ENCODE data around the gene CDC27. TPM values are rescaled to one million over a fixed set of nuclear protein-coding genes. Genes with fewer than 3 reads are reported as not detected.
A peak's percentile ranks its signal among the peaks of the same experiment; 100 is the strongest.
"Not testable (repeated sequence)": the region's sequence is repeated elsewhere in the genome, so short reads cannot be mapped to it uniquely, and the experiment has no call there.

Gene CDC27
- total and polyA plus RNA-seq, 7 experiments from 2014 or later: 47.4 to 98.3 (median 67.2) TPM

DNA sequence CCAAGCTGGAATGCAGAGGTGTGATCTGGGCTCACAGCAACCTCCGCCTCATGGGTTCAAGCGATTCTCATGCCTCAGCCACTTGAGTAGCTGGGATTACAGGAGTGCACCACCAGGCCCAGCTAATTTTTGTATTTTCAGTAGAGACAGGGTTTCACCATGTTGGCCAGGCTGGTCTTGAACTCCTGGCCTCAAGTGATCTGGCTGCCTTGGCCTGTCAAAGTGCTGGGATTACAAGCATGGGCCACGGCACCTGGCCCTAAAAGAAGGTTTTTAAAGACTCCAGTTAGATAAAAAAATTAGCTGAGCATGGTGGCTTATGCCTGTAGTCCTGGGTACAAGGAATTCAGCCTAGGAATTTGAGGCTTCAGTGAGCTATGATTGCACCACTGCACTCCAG, 62.3 kb downstream of the CDC27 start:
- H3K27ac ChIP-seq (ENCODE audit: low read depth, low read length); H3K4me3 ChIP-seq (ENCODE audit: low read length); H3K27ac Mint-ChIP-seq; POLR2A ChIA-PET; ATAC-seq; DNase-seq; H3K4me3 Mint-ChIP-seq; H3K9me3 Mint-ChIP-seq; H3K27me3 Mint-ChIP-seq; H3K4me1 ChIP-seq (ENCODE audit: control insufficient read depth in 2 of 2, insufficient read depth in 2 of 2, low read length in 2 of 2); CTCF ChIA-PET; intact Hi-C loops (cut with micrococcal nuclease); H3K4me1 Mint-ChIP-seq; H3K9me3 ChIP-seq (ENCODE audit: control insufficient read depth in 2 of 3, low read length in 3 of 3); H3K27me3 ChIP-seq (ENCODE audit: control insufficient read depth in 2 of 2, insufficient read depth in 2 of 2, low read length in 2 of 2): not testable (repeated sequence)
- peaks cover 0 to 16% (median 13%) of the 10 kb centered on the region in 5 donors for H3K36me3 Mint-ChIP-seq
- peaks cover 0 to 33% (median 1%) of the 10 kb centered on the region in 3 experiments for H3K36me3 ChIP-seq (ENCODE audit: control insufficient read depth in 2 of 3, insufficient read depth in 3 of 3, low read length in 3 of 3)

DNA sequence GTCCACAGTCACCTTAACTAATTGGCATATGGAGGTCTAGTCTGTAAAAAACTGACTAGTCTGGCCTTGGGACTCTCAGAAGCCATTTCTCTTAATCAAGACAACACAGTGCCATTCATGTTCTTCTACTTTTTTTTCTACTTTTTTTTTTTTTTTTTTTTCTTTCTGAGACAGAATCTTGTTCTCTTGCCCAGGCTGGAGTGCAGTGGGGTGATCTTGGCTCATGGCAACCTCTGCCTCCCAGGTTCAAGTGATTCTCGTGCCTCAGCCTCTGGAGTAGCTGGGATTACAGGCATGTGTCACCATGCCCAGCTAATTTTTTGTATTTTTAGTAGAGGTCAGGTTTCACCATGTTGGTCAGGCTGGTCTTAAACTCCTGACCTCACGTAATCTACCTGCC, 65.8 kb downstream of the CDC27 start:
- intact Hi-C loops (cut with micrococcal nuclease); H3K27me3 Mint-ChIP-seq; DNase-seq; H3K4me3 Mint-ChIP-seq; H3K4me1 ChIP-seq (ENCODE audit: control insufficient read depth in 2 of 2, insufficient read depth in 2 of 2, low read length in 2 of 2); H3K27ac ChIP-seq (ENCODE audit: low read depth, low read length); POLR2A ChIA-PET; H3K27ac Mint-ChIP-seq; H3K9me3 ChIP-seq (ENCODE audit: control insufficient read depth in 2 of 3, low read length in 3 of 3); H3K9me3 Mint-ChIP-seq; ATAC-seq; H3K4me1 Mint-ChIP-seq; H3K4me3 ChIP-seq (ENCODE audit: low read length); H3K27me3 ChIP-seq (ENCODE audit: control insufficient read depth in 2 of 2, insufficient read depth in 2 of 2, low read length in 2 of 2): not testable (repeated sequence)
- peaks cover 0 to 20% (median 13%) of the 10 kb centered on the region in 5 donors for H3K36me3 Mint-ChIP-seq
- CTCF ChIA-PET: interaction anchor here (0.6 kb wide), 1 partner anchor 58 kb away, joined by 3 read pairs; no protein-coding TSS in a partner anchor
- H3K36me3 ChIP-seq (ENCODE audit: control insufficient read depth in 2 of 3, insufficient read depth in 3 of 3, low read length in 3 of 3): peaks cover 0 to 30% (median 6%) of the 10 kb centered on the region in 3 experiments

DNA sequence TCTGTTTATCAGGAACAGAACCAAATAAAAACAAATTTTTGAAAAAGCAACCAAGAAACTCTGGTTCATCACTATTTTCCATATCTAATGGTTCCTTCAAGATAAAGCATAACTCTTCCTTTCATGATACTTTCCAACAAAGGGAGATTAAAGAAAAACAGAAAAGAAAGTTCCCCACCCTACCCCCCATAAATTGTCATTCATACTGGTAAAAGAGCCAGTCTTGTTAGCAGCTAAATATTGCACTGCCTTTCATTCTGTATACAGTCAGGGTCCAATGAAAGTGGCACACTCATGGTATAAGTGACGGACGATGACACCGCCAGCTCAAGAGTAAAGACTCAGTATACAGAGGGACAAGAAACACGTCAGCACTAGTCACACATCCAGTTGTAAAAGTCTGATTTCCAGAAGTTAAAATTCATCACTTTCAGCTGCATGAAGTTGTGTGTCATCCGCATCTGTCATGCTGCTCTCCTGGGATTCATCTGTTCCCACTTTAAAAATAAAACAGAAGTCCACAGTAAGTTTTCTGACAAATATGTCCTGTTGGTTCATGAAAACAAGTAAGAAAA, 68.5 kb downstream of the CDC27 start:
- H3K36me3 ChIP-seq (ENCODE audit: control insufficient read depth in 2 of 3, insufficient read depth in 3 of 3, low read length in 3 of 3): peaks cover 0 to 12% (median 6%) of the 10 kb centered on the region in 3 experiments
- no peak overlapping the region for H3K27ac ChIP-seq (ENCODE audit: low read depth, low read length)
- no peaks in the 10 kb centered on the region for H3K27me3 ChIP-seq (ENCODE audit: control insufficient read depth in 2 of 2, insufficient read depth in 2 of 2, low read length in 2 of 2)
- no peaks in the 10 kb centered on the region for H3K4me1 ChIP-seq (ENCODE audit: control insufficient read depth in 2 of 2, insufficient read depth in 2 of 2, low read length in 2 of 2)
- POLR2A ChIA-PET: no interaction called here
- H3K9me3 ChIP-seq (ENCODE audit: control insufficient read depth in 2 of 3, low read length in 3 of 3): no peaks in the 10 kb centered on the region
- H3K9me3 Mint-ChIP-seq: no peaks in the 10 kb centered on the region
- no peak for DNase-seq
- H3K4me3 Mint-ChIP-seq: no peak overlapping the region
- no peak for ATAC-seq
- H3K27ac Mint-ChIP-seq: no peak overlapping the region
- no peaks in the 10 kb centered on the region for H3K4me1 Mint-ChIP-seq
- intact Hi-C loops (cut with micrococcal nuclease): no loop called here
- H3K4me3 ChIP-seq (ENCODE audit: low read length): no peak overlapping the region
- H3K27me3 Mint-ChIP-seq: no peaks in the 10 kb centered on the region
- CTCF ChIA-PET: no interaction called here
- peaks cover 0 to 16% (median 8%) of the 10 kb centered on the region in 5 donors for H3K36me3 Mint-ChIP-seq

DNA sequence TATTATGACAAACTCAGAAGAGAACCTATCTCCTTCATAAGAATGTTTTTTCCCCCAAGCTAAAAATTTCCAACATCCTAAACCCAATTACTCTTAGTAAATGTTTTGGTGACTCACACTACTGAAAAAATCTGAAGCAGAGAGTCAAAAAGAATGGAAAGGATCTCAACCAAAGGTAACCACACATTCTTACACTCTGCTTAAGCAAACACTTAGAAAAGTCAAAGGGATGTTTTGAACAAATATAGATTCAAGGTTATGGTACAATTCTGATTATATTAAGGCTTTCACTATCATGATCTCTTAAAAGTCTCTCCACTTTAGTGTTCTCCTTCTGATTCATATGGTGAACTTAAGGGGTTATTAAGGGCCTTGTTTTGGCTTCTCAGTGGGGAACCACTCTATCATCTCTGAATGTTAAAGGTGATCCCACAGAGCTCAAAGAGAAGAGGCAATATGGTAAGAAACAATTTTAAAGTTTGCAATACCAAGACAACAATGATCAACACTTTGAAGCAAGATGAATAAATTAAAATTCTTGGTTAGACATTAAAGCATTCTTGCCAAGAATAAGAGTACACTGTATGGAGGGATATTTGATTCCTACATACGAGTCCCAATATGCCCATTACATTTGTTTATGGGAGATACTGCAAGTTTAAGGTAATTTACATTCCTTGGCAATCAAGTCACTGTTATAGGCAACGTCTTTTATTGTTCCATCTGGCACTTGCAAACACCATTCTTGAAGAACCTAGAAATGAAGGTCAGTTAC, 69.2 kb downstream of the CDC27 start:
- H3K27me3 ChIP-seq (ENCODE audit: control insufficient read depth in 2 of 2, insufficient read depth in 2 of 2, low read length in 2 of 2): no peaks in the 10 kb centered on the region
- no peak overlapping the region for H3K27ac ChIP-seq (ENCODE audit: low read depth, low read length)
- ATAC-seq (no peak), DNase-seq (no peak)
- H3K4me1 ChIP-seq (ENCODE audit: control insufficient read depth in 2 of 2, insufficient read depth in 2 of 2, low read length in 2 of 2): no peaks in the 10 kb centered on the region
- intact Hi-C loops (cut with micrococcal nuclease): no loop called here
- H3K27ac Mint-ChIP-seq: peak overlapping the region in 2 of 9 donors; percentile 3 to 64
- ChIA-PET CTCF (no interaction called here), POLR2A (no interaction called here)
- peaks cover 0 to 16% (median 8%) of the 10 kb centered on the region in 5 donors for H3K36me3 Mint-ChIP-seq
- no peak overlapping the region for H3K4me3 ChIP-seq (ENCODE audit: low read length)
- H3K9me3 Mint-ChIP-seq: no peaks in the 10 kb centered on the region
- peaks cover 0 to 12% (median 6%) of the 10 kb centered on the region in 3 experiments for H3K36me3 ChIP-seq (ENCODE audit: control insufficient read depth in 2 of 3, insufficient read depth in 3 of 3, low read length in 3 of 3)
- no peaks in the 10 kb centered on the region for H3K9me3 ChIP-seq (ENCODE audit: control insufficient read depth in 2 of 3, low read length in 3 of 3)
- H3K4me1 Mint-ChIP-seq: no peaks in the 10 kb centered on the region
- no peak overlapping the region for H3K4me3 Mint-ChIP-seq
- H3K27me3 Mint-ChIP-seq: no peaks in the 10 kb centered on the region

DNA sequence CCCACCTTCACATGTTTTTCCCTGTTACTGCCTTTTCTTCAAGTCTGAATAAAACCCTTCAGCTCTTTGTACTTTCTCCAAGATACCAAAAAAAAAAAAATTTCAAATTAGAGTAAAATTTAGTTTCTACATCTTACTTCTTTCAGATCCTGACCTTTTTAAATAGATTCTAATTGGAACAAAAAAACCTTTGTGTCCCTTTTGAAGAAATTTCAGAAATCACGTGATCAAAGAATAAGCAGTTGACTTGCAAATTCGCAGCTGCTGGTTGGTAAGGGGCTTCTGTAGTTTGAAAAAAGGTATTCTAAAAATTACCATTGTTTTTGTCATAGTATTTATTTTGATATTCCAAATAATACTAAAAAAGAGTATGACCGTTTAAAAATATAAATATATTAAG, 71.7 kb downstream of the CDC27 start:
- Histone ChIP-seq H3K4me1 (ENCODE audit: control insufficient read depth in 2 of 2, insufficient read depth in 2 of 2, low read length in 2 of 2) (no peaks in the 10 kb centered on the region), H3K27ac (ENCODE audit: low read depth, low read length) (no peak overlapping the region), H3K9me3 (ENCODE audit: control insufficient read depth in 2 of 3, low read length in 3 of 3) (no peaks in the 10 kb centered on the region), H3K36me3 (ENCODE audit: control insufficient read depth in 2 of 3, insufficient read depth in 3 of 3, low read length in 3 of 3) (peaks cover 0 to 12% (median 6%) of the 10 kb centered on the region in 3 experiments), H3K4me3 (ENCODE audit: low read length) (no peak overlapping the region), H3K27me3 (ENCODE audit: control insufficient read depth in 2 of 2, insufficient read depth in 2 of 2, low read length in 2 of 2) (no peaks in the 10 kb centered on the region)
- ATAC-seq: no peak
- H3K27ac Mint-ChIP-seq: peak overlapping the region in 2 of 9 donors; percentile 13 to 42
- no peak overlapping the region for H3K4me3 Mint-ChIP-seq
- ChIA-PET POLR2A (interaction anchor here (0.6 to 0.8 kb wide), 3 partner anchors 21 to 587 kb away, joined by 3 read pairs; no protein-coding TSS in a partner anchor), CTCF (no interaction called here)
- no peaks in the 10 kb centered on the region for H3K27me3 Mint-ChIP-seq
- H3K4me1 Mint-ChIP-seq: no peaks in the 10 kb centered on the region
- intact Hi-C loops (cut with micrococcal nuclease): no loop called here
- H3K36me3 Mint-ChIP-seq: peaks cover 0 to 16% (median 8%) of the 10 kb centered on the region in 5 donors
- no peak for DNase-seq
- H3K9me3 Mint-ChIP-seq: peaks cover 0 to 1% (median 0%) of the 10 kb centered on the region in 11 donors

DNA sequence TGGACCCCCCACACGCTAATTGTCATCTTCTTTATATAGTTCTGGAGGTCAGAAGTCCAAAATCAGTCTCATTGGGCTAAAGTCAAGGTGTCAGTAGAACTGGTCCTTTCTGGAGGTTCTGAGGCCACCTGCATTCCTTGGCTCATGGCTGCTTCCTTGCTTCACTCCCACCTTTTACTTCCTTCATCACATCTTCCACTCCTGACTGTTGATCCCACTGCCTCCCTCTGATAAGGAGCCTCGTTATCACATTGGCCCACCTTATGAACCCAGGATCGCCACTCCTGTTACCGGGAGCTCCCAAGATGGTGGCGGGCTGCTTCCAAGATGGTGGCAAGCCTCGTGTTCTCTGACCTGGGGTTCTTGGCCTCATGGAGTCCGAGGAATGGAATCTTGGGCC, 83.0 kb downstream of the CDC27 start:
- intact Hi-C loops (cut with micrococcal nuclease): no loop called here
- ATAC-seq (no peak), DNase-seq (no peak)
- no peaks in the 10 kb centered on the region for H3K4me1 ChIP-seq (ENCODE audit: control insufficient read depth in 2 of 2, insufficient read depth in 2 of 2, low read length in 2 of 2)
- no peaks in the 10 kb centered on the region for H3K36me3 Mint-ChIP-seq
- no peaks in the 10 kb centered on the region for H3K9me3 ChIP-seq (ENCODE audit: control insufficient read depth in 2 of 3, low read length in 3 of 3)
- ChIA-PET POLR2A (no interaction called here), CTCF (no interaction called here)
- H3K4me3 Mint-ChIP-seq: no peak overlapping the region
- no peaks in the 10 kb centered on the region for H3K4me1 Mint-ChIP-seq
- no peaks in the 10 kb centered on the region for H3K27me3 ChIP-seq (ENCODE audit: control insufficient read depth in 2 of 2, insufficient read depth in 2 of 2, low read length in 2 of 2)
- H3K27ac Mint-ChIP-seq: no peak overlapping the region
- peaks cover 0 to 2% (median 0%) of the 10 kb centered on the region in 11 donors for H3K9me3 Mint-ChIP-seq
- peaks cover 5 to 17% (median 11%) of the 10 kb centered on the region in 5 donors for H3K27me3 Mint-ChIP-seq
- H3K36me3 ChIP-seq (ENCODE audit: control insufficient read depth in 2 of 3, insufficient read depth in 3 of 3, low read length in 3 of 3): no peaks in the 10 kb centered on the region
- no peak overlapping the region for H3K27ac ChIP-seq (ENCODE audit: low read depth, low read length)
- H3K4me3 ChIP-seq (ENCODE audit: low read length): no peak overlapping the region

DNA sequence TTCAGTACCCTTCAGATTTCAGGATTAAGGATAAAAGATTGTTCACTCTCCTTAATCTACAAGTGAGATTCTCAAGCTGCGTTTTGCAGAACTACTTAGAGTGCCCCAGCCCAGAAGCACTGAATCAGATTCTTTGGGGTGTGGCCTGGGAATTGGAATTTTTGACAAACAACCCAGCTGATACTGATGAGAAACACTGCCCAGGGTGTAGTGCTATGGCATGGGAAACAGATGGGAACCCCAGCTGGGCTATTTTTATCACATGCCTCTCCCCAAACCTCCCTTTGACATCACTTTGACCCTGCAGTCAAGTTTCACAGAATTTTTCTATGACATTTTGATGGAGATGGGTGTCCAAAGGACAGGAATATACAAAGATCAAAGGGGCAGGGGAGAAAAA, 83.8 kb downstream of the CDC27 start:
- ATAC-seq; H3K4me3 Mint-ChIP-seq; POLR2A ChIA-PET; DNase-seq; H3K4me3 ChIP-seq (ENCODE audit: low read length); H3K4me1 Mint-ChIP-seq; intact Hi-C loops (cut with micrococcal nuclease); CTCF ChIA-PET; H3K27me3 ChIP-seq (ENCODE audit: control insufficient read depth in 2 of 2, insufficient read depth in 2 of 2, low read length in 2 of 2); H3K9me3 ChIP-seq (ENCODE audit: control insufficient read depth in 2 of 3, low read length in 3 of 3); H3K9me3 Mint-ChIP-seq; H3K27ac Mint-ChIP-seq; H3K36me3 ChIP-seq (ENCODE audit: control insufficient read depth in 2 of 3, insufficient read depth in 3 of 3, low read length in 3 of 3); H3K4me1 ChIP-seq (ENCODE audit: control insufficient read depth in 2 of 2, insufficient read depth in 2 of 2, low read length in 2 of 2); H3K27ac ChIP-seq (ENCODE audit: low read depth, low read length); H3K36me3 Mint-ChIP-seq: not testable (repeated sequence)
- peaks cover 0 to 16% (median 7%) of the 10 kb centered on the region in 5 donors for H3K27me3 Mint-ChIP-seq
